IPS-18a (cell line): ENCODE measurements around the gene SMYD2.

Source experiments
- H3K27ac ChIP-seq: one replicate; pipeline ENCODE4 v1.5.1; 2013; ENCODE audit warnings: low read length
- H3K27me3 ChIP-seq: one replicate; pipeline ENCODE4 v1.6.1; 2013; ENCODE audit warnings: mild to moderate bottlenecking, low read length; ENCODE audit not compliant: control insufficient read depth, insufficient read depth
- H3K36me3 ChIP-seq: one replicate; pipeline ENCODE4 v1.6.1; 2013; ENCODE audit warnings: low read depth, low read length; ENCODE audit not compliant: control insufficient read depth
- H3K4me1 ChIP-seq: one replicate; pipeline ENCODE4 v1.6.1; 2013; ENCODE audit warnings: low read depth, low read length; ENCODE audit not compliant: control insufficient read depth
- H3K4me3 ChIP-seq: one replicate; pipeline ENCODE4 v1.5.1; 2013; ENCODE audit warnings: low read length
- H3K9ac ChIP-seq: one replicate; pipeline ENCODE4 v1.6.1; 2013; ENCODE audit warnings: mild to moderate bottlenecking, low read length, moderate library complexity
- H3K9me3 ChIP-seq: one replicate; pipeline ENCODE4 v1.6.1; 2013; ENCODE audit warnings: low read depth, low read length; ENCODE audit not compliant: control insufficient read depth

The SMYD2 gene

GRCh38 chr1:214324896-214325800 lies 44.2 kb downstream of the SMYD2 start:
- Histone ChIP-seq H3K9me3 (no peaks in the 10 kb centered on the region), H3K9ac (no peak overlapping the region), H3K36me3 (no peaks in the 10 kb centered on the region), H3K4me3 (no peak overlapping the region), H3K27ac (no peak overlapping the region), H3K27me3 (peaks cover 2% of the 10 kb centered on the region), H3K4me1 (no peaks in the 10 kb centered on the region)

DNA sequence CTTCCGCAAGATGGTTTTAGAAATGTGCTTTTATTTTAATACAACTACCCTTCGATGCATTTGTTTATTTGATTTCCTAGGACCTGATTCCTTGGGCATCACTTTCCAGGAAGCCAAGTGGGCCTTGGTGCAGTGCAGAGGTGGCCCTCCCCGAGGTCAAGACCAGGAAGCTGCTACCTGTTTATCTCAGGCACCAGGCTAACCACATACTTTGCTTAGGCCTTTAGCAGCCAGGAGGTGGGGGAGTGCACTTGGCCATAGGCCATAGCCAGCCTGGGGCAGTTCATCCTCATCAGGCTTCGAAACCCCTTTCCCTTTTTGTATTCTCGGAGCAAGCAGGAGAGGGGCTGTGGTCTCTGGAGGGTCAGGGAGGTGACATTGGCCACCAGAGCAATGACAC lies 45.4 kb downstream of the SMYD2 start:
- no peak overlapping the region for H3K4me3 ChIP-seq
- no peaks in the 10 kb centered on the region for H3K4me1 ChIP-seq
- H3K36me3 ChIP-seq = no peaks in the 10 kb centered on the region

GRCh38 chr1:214327514-214327913 lies 46.6 kb downstream of the SMYD2 start:
- Histone ChIP-seq H3K36me3 (no peaks in the 10 kb centered on the region), H3K4me1 (no peaks in the 10 kb centered on the region), H3K9me3 (no peaks in the 10 kb centered on the region), H3K27me3 (no peaks in the 10 kb centered on the region), H3K9ac (no peak overlapping the region), H3K4me3 (no peak overlapping the region), H3K27ac (no peak overlapping the region)

More for the DNA sequence above, 45.4 kb downstream of the SMYD2 start:
- no peak overlapping the region for H3K9ac ChIP-seq
- no peaks in the 10 kb centered on the region for H3K9me3 ChIP-seq
- no peaks in the 10 kb centered on the region for H3K27me3 ChIP-seq
- H3K27ac ChIP-seq = no peak overlapping the region

GRCh38 chr1:214328770-214329469 lies 48.0 kb downstream of the SMYD2 start:
- no peak overlapping the region for H3K9ac ChIP-seq
- no peaks in the 10 kb centered on the region for H3K9me3 ChIP-seq
- no peaks in the 10 kb centered on the region for H3K36me3 ChIP-seq

GRCh38 chr1:214329470-214330220 lies 48.7 kb downstream of the SMYD2 start:
- no peak overlapping the region for H3K9ac ChIP-seq
- no peaks in the 10 kb centered on the region for H3K36me3 ChIP-seq
- no peak overlapping the region for H3K4me3 ChIP-seq
- no peak overlapping the region for H3K27ac ChIP-seq
- H3K9me3 ChIP-seq = no peaks in the 10 kb centered on the region
- H3K27me3 ChIP-seq = no peaks in the 10 kb centered on the region
- no peaks in the 10 kb centered on the region for H3K4me1 ChIP-seq

More at GRCh38 chr1:214328770-214329469, 48.0 kb downstream of the SMYD2 start:
- H3K4me1 ChIP-seq = no peaks in the 10 kb centered on the region
- H3K4me3 ChIP-seq = no peak overlapping the region
- no peaks in the 10 kb centered on the region for H3K27me3 ChIP-seq
- no peak overlapping the region for H3K27ac ChIP-seq

DNA sequence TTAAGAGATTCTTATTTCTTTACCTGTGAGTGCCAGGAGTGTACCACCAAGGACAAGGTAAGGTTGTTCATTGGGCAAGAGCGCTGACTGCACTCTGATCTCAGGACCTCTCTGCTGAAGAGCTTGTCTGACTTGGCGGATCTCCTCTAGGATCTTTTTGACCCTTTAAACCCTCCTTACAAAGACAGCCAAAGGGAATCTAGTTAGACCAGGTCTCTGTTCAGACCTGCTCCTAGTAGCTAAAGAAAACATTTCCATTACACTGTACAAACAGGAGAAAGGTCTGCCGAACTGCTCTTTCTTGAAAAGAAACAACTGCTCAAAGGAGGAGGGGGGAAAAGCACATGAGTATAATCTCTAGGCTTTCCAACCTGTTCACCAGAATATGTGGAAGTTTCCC lies 49.3 kb downstream of the SMYD2 start:
- Histone ChIP-seq H3K27me3 (no peaks in the 10 kb centered on the region), H3K9ac (no peak overlapping the region), H3K36me3 (no peaks in the 10 kb centered on the region), H3K4me3 (no peak overlapping the region), H3K27ac (no peak overlapping the region), H3K4me1 (no peaks in the 10 kb centered on the region), H3K9me3 (no peaks in the 10 kb centered on the region)

- Histone ChIP-seq H3K27me3 (no peaks in the 10 kb centered on the region), H3K27ac (no peak overlapping the region), H3K9me3 (no peaks in the 10 kb centered on the region), H3K4me1 (no peaks in the 10 kb centered on the region), H3K9ac (no peak overlapping the region), H3K4me3 (no peak overlapping the region), H3K36me3 (no peaks in the 10 kb centered on the region)
Measured at GRCh38 chr1:214330715-214331114, 49.8 kb downstream of the SMYD2 start.

DNA sequence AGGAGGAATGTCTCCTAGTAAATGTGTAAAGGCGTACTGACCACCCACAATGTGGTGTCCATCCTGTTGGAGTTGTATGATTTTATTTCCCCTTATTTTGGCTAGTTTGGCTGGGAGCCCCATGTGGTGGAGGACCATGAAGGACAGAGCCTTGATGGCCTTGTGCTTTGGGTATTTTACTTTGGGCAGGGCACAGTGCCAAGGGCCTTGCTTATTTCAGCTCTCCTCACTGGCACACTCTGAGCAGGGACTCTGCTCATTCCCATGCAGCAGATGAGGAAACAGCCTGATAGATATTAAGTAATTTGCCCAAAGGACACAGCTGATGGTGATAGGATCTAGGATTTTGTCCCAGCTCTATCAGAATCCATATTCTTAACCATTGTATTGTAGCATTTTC lies 50.2 kb downstream of the SMYD2 start:
- no peak overlapping the region for H3K27ac ChIP-seq
- no peak overlapping the region for H3K4me3 ChIP-seq
- no peaks in the 10 kb centered on the region for H3K27me3 ChIP-seq
- H3K36me3 ChIP-seq = no peaks in the 10 kb centered on the region
- no peaks in the 10 kb centered on the region for H3K9me3 ChIP-seq
- H3K9ac ChIP-seq = no peak overlapping the region
- no peaks in the 10 kb centered on the region for H3K4me1 ChIP-seq

DNA sequence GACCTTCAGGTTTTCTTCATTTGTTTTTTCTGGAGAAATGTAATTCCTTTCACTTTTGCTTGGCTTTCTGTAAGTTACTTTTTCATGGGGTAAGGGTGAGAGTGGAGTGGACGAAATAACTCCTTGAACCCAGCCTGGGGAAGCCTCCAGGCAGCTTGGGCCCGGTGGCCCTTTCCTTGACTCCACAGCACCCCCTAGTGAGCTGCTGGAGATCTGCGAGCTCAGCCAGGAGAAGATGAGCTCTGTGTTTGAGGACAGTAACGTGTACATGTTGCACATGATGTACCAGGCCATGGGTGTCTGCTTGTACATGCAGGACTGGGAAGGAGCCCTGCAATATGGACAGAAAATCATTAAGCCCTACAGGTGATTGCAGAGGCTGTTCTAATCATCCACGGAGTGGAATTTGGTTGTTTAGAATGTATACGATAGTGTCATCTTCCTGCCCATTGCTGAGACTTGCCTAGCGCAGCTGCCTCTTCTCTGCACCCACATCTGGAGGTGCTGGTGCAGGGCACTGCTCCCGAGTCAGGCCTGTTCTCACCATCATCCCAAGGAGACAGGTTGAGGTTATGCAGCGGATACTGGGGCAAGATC lies 51.0 kb downstream of the SMYD2 start:
- Histone ChIP-seq H3K27me3 (no peaks in the 10 kb centered on the region), H3K9me3 (no peaks in the 10 kb centered on the region), H3K27ac (no peak overlapping the region), H3K9ac (no peak overlapping the region), H3K4me1 (no peaks in the 10 kb centered on the region), H3K36me3 (no peaks in the 10 kb centered on the region), H3K4me3 (no peak overlapping the region)

DNA sequence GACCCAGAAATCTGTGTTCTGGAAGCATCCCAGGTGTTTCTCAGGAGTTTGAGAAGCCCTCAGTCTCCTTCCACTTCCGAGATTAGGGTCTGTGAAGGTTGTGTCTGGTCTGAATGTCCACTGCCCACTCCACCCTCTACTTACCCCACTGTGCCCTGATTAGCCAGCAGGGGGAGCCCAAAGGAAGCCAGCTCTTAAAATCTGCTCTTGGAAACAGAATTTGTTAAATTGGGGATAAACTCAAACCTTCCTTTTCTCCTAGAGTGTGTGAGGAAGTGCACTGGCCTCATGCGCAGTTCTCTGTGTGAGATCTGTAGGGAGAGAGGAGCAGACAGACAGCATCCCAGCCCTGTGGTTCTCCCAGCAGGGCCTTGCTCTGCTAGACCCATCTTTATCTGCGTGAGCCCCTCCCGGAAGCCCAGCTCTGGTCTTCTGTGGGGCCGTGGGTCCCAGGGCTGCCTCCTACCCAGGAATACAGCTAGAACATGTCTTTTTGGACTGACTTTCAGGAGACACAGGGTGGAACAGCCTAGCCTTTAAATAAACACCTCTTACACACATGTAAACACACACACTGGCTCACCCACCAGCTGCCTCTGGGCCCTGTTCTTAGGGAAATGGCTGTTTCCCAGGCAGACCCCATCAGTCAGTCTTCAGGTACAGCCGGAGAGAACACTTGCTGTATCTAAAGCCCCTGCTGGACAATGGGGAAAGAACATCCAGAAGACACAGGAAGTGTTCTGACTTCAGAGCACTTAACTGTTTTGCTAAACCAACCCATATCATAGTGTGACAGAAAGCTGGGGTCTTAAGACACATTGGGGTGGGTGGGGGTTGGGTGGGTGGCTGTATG lies 52.2 kb downstream of the SMYD2 start:
- Histone ChIP-seq H3K9ac (no peak overlapping the region), H3K27me3 (no peaks in the 10 kb centered on the region), H3K27ac (no peak overlapping the region), H3K36me3 (no peaks in the 10 kb centered on the region), H3K9me3 (no peaks in the 10 kb centered on the region), H3K4me1 (peaks cover 11% of the 10 kb centered on the region), H3K4me3 (no peak overlapping the region)
